Coronary artery (tissue), 2 donors: ENCODE measurements around the gene SLC23A2.
"Not testable (repeated sequence)": the region's sequence is repeated elsewhere in the genome, so short reads cannot be mapped to it uniquely, and the experiment has no call there.

ENCODE experiments used
- DNase-seq: peaks from one replicate; pipeline ENCODE4 v3.0.0-alpha.2; 2017; ENCODE audit warnings: low spot score
- H3K27ac ChIP-seq, 2 donors: fragments of 200-600 bp; sonication (generic); one replicate each; pipeline ENCODE4 v1.5.1; 2016 to 2019
- H3K4me3 ChIP-seq: fragments of 200-600 bp; sonication (generic); 2 replicates; pipeline ENCODE4 v1.5.1; 2016; ENCODE audit warnings: mild to moderate bottlenecking, moderate library complexity
- TF ChIP-seq, protein P1 (sequence below): fragments of 200-600 bp; sonication (generic); IDR thresholded peaks from one replicate; pipeline ENCODE4 v1.5.1; 2019; ENCODE audit warnings: antibody characterized with exemption

The SLC23A2 gene

GRCh38 chr20:5024982-5025381 is 23.7 kb upstream of the SLC23A2 start:
- TF ChIP-seq, protein P1, sequence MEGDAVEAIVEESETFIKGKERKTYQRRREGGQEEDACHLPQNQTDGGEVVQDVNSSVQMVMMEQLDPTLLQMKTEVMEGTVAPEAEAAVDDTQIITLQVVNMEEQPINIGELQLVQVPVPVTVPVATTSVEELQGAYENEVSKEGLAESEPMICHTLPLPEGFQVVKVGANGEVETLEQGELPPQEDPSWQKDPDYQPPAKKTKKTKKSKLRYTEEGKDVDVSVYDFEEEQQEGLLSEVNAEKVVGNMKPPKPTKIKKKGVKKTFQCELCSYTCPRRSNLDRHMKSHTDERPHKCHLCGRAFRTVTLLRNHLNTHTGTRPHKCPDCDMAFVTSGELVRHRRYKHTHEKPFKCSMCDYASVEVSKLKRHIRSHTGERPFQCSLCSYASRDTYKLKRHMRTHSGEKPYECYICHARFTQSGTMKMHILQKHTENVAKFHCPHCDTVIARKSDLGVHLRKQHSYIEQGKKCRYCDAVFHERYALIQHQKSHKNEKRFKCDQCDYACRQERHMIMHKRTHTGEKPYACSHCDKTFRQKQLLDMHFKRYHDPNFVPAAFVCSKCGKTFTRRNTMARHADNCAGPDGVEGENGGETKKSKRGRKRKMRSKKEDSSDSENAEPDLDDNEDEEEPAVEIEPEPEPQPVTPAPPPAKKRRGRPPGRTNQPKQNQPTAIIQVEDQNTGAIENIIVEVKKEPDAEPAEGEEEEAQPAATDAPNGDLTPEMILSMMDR = no peak
- no peak overlapping the region for H3K27ac ChIP-seq
- no peak overlapping the region for H3K4me3 ChIP-seq
- DNase-seq = no peak

DNA sequence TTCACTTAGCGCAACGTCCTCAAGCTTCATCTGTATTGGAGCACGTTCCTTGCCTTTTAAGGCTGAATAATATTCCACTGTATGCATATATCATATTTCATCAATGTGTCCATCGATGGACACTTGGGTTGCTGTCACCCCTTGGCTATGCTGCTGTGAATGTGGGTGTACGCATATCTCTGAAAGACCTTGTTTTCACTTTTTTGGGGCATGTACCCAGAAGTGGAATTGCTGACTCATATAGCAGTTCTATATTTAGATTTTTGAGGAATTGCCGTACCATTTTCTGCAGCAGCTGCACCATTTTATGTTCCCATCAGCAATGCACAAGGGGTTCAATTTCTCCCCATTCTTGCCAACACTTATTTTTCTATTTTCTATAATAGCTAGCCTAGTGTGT is 22.8 kb upstream of the SLC23A2 start:
- no peak for DNase-seq
- TF ChIP-seq, protein P1 = no peak
- Histone ChIP-seq H3K27ac (no peak overlapping the region), H3K4me3 (no peak overlapping the region)

GRCh38 chr20:5023171-5023570 is 21.9 kb upstream of the SLC23A2 start:
- DNase-seq, H3K4me3 ChIP-seq, H3K27ac ChIP-seq: not testable (repeated sequence)

DNA sequence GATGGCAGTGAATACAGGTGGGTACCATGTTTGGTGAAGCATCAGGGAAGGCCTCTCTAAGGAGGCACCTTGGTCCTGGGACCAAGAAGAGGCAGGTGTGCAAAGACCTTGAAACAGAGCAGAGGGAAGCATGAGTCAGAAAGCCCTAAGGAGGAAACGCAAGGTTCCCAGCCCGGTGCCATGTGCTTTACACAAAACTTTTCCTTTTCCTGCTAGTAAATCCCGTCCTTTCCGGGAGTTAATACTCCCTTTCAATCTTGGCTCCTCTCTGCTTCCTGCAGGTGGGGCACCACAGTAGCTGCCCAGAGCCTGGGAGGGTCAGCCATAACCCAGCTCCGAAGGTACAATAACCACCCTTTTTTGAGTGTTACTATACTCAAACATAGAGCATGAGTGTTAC is 19.4 kb upstream of the SLC23A2 start:
- TF ChIP-seq, protein P1 = no peak
- no peak overlapping the region for H3K4me3 ChIP-seq
- no peak overlapping the region for H3K27ac ChIP-seq
- DNase-seq = no peak

- Histone ChIP-seq H3K27ac (no peak overlapping the region), H3K4me3 (no peak overlapping the region)
- TF ChIP-seq, protein P1 = no peak
- DNase-seq = no peak
These were observed 12.6 kb upstream of the SLC23A2 start for GRCh38 chr20:5013682-5014447.

DNA sequence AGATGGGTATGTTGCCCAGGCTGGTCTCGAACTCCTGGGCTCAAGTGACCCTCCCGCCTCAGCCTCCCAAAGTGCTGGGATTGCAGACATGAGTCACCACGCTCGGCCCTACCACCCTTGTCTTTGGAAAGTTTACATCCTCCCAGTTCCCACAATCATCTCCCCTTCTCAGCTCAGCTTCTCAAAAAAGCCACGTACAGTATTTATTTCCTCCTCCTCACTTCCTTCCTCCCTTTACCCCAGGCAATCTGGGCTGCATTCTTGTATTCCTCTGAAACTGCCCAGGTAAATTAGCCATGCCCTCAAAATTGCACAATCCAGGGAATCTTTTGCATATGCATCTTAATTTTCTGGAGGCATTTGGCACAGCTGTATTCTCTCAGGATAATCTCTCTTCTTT is 7.4 kb upstream of the SLC23A2 start:
- TF ChIP-seq, protein P1 = no peak
- DNase-seq = no peak
- Histone ChIP-seq H3K4me3 (no peak overlapping the region), H3K27ac (no peak overlapping the region)

- DNase-seq = no peak
- H3K4me3 ChIP-seq = no peak overlapping the region
- no peak overlapping the region for H3K27ac ChIP-seq
- TF ChIP-seq, protein P1 = no peak
These were observed 4.0 kb upstream of the SLC23A2 start for GRCh38 chr20:5005326-5005725.

GRCh38 chr20:5004825-5005224 is 3.5 kb upstream of the SLC23A2 start:
- not testable (repeated sequence) for DNase-seq, H3K27ac ChIP-seq, H3K4me3 ChIP-seq
